GM19397 (cell line): ENCODE results near the gene BCR.

Source experiments
- ATAC-seq: cut with Tn5 transposase; IDR thresholded peaks from one replicate; pipeline ENCODE4 v1.9.1; 2021; ENCODE audit warnings: mild to moderate bottlenecking, moderate library complexity; ENCODE audit not compliant: unreplicated experiment

Gene BCR

DNA sequence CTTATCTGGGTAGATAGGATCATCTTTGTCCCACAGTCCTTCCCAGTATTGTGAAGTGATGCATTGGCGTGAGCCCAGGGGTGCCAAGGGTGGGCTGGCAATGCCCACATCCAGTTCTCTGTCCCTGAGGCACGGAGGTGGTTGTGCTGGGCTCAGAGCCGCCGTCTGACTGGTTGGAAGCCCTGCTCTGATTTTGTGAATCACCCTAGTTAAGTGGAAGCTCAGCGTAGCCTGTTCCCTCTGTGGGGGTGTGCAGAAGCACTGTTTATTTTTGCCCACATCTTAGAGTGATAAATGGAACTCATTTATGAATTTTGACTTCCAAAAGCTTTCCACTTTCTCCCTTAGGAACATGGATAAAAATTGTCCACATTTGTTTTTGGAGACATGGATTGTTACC is 13.6 kb downstream of the BCR start:
- ATAC-seq: no peak

DNA sequence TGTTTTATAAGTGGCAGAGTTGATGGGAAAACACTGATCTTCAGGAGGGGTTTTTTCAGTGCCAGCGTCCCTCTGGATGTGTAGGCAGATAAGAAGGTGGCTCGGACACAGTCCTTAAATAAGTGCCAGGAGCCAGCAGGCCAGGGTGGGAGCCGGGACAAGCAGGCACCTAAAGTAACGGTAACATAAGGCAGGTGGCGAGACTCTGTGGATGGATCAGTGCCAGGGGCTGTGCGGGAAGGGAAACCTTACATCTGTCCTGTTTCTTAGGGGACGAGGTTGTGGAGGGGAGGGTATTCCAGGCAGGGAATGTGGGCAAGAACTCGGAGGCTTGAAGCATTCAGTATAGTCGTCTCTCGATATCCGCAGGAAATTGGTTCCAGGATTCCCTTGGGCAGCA is 15.9 kb downstream of the BCR start:
- ATAC-seq: no peak

- no peak for ATAC-seq
These were observed 17.5 kb downstream of the BCR start for GRCh38 chr22:23197836-23198235.

- ATAC-seq: no peak
These were observed 18.9 kb downstream of the BCR start for GRCh38 chr22:23199159-23199558.

DNA sequence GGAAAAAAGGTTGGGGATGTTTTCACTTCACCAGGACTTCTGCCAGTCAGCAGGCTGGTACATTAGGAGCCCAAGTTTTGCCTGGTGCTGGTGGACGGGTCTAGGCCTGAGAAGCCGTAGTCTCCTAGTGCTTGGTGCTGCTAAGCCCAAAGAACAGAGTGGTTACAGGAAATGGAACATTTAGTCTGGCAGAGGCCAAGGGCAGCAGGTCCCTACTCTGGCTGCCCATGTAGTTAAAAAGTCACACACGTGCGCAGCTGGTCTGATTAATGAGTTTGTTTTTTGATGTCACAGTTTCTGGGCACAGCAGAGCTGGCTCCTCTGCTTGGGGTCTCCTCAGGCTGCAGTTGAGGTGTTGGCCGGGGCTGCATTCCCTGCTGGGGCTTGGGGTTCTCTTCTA is 20.6 kb downstream of the BCR start:
- no peak for ATAC-seq

DNA sequence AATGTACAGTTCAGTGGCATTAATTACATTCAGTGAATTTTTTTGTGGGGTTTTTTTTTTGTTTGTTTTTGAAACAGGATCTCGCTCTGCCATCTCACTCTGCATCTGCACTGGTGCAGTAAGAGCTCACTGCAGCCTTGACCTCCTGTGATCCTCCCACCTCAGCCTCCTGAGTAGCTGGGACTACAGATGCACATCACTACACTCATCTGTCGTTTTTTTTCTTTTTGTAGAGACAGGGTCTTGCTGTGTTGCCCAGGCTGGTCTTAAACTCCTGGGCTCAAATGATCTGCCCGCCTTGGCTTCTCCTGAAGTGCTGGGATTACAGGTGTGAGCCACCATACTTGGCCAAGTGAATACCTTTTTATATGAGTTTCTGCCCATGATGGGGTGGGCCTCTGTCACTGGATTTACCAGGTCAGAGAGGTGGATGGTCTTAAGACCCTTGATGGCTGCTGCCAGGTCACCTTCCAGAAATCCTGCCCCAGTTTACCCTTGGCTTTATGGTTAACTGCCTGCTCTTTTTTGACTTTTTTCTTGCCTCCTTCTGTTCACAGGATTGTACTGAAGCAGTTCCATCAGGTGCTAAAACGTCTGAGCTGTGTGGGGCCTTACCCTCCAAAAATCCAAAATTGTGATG is 22.6 kb downstream of the BCR start:
- ATAC-seq: no peak

GRCh38 chr22:23203452-23204124 is 23.3 kb downstream of the BCR start:
- no peak for ATAC-seq

DNA sequence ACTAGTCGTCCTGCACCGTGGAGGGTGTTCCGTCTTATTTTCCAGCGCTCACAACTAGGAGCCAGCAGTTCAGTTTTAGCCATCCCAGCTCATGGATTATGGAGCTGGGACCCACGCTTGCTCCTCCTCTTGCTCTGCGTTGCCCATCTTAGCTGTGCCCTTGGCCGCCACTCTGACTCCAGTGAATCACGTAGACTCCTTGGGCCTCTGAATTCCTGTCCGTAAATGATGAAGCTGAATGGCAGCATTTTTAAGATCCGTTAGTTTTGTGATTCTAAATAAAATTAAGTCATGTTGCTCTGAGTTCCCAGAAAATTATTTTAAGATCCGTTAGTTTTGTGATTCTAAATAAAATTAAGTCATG is 23.8 kb downstream of the BCR start:
- ATAC-seq: no peak

DNA sequence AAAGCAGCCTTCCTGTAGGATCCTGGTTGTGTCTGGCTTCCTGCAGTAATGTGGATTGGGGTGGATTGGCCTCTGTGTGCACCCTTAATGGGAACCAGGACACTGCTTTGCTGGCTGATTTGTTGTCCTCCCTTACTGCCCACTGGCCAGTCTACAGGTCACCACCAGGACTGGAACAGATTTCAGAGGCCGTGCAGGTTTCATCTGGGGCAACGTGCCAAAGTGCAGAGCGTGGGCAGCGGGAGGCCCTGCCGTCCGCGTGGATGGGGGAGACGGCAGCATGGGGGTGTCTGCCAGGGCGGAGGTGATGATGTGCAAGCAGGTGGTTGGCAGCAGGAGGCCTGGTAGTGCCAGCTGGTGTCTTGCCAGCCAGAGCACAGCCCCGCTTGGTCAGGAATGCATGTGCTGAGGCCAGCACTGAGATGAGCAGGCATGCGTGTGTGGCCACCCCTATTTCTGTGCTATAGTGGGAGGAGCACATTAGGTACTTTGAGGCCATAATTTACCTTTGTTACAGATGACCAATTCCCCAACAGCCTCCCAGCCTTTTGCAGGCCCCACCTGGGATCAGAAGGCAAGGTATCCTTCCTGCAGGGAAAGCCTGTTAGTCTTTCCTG is 24.3 kb downstream of the BCR start:
- no peak for ATAC-seq

- no peak for ATAC-seq
These were observed 25.2 kb downstream of the BCR start for GRCh38 chr22:23205339-23206049.

DNA sequence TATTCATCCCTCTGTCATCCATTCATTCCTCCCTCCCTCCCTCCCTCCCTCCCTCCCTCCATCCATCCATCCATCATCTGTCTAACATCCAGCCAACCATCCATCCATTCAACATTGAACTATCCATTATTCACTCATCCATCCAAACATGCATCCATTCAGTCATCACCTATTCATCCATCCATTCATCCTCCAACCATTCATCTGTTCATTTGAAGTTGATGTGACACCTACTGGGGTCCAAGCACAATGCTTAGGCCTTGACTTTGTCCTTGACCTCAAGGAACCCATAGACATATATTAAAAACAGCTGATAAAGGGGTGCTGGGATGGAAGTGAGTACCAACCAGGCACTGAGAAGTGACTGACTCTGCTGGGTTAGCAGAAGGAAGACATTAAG is 26.6 kb downstream of the BCR start:
- no peak for ATAC-seq

DNA sequence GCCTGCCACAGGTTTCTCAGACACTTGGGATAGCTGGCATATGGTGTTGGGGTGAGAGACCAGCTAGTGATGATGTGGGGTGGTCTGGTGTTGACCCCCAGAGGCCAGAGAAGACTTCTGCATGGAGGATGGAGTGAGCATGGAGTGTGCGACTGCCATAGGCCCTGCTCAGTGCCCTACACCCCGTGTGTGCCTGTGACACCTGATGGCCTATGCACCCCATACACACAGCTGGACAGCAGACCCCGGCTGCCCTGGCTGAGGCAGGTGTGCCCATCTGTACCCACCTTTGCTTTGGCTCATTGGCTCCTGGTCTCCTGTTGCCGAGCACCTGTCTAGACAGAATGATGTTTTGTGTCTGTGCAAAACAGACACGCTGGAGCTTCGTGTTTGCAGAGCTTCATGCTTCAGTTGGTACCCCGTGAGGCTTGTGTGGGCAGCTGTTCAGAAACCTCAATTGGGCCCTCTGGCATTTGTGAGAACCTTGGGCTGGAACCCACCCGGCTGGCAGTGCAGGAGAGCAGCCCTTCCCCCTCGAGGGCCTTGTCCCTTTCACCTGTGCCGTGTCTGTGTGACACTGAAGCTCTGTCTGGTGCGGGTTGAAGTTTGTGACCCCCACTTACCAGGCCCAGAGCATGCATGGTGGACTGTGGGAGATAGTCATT is 27.6 kb downstream of the BCR start:
- ATAC-seq: no peak

DNA sequence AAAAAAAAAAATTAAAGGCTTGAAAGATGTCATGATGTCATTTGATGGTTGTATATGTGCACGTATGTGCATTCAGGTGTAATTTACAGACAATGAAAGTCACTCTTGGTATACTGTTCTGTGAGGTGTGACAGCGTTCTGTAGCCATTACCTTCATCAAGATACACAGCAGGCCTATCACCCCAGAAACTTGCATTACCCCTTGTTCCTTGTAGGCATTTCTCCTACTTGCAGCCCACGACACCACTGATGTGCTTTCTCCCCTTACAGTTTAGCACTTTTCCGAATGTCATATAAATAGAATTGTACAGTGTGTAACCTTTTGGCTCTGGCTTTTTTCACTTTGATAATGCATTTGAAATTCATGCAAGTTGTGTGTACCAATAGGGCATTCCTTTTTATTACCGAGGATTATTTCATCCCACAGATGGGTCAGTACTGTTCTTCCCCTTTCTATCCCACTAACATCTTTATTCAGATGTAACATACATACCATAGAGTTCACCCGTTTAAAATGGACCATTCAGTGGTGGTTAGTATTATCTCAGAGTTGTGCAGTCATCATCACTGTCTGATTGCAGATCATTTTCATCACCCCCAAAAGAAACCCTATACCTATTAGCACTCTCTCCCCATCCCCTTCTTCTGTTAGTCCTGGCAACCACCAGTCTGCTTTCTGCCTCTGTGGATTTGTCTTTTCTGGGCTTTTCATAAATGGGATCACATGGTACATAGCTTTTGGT is 30.3 kb downstream of the BCR start:
- ATAC-seq: no peak

GRCh38 chr22:23211622-23212021 is 31.3 kb downstream of the BCR start:
- no peak for ATAC-seq

GRCh38 chr22:23212061-23213021 is 32.0 kb downstream of the BCR start:
- ATAC-seq: no peak

- ATAC-seq: no peak
These were observed 32.8 kb downstream of the BCR start for GRCh38 chr22:23213022-23213555.

GRCh38 chr22:23213581-23214334 is 33.4 kb downstream of the BCR start:
- no peak for ATAC-seq

DNA sequence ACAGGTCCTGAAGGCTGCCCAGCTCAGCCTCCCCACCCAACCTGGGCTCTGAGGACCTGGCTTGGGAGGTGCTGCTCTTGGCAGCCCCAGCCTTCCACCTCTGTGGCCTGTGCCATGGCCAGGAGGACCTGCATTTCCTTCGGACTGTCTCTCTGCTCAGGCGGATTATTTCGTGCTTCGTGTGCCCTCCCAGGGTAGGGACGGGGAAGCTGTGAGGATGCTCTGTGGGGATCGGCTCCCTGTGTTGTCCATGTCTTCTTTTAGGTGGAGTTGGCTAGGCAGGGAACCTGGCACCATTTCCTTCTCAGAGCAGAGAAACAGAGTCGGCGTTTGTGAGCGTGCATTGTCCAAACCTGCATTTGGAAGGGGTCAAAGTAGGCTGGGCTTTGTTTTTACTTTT is 34.1 kb downstream of the BCR start:
- no peak for ATAC-seq
